Measurements from ENCODE around the gene CD3G.

CD3G gene

GRCh38 chr11:118328745-118329144 lies 15.4 kb upstream of the CD3G start:
- no peak for DNase-seq

- DNase-seq: no peak
Measured at GRCh38 chr11:118334745-118335144, 9.4 kb upstream of the CD3G start.

- peak; percentile 78 for DNase-seq
Measured at GRCh38 chr11:118338637-118339061, 5.5 kb upstream of the CD3G start.

- DNase-seq: no peak
Measured at GRCh38 chr11:118339281-118339961, 4.7 kb upstream of the CD3G start.

GRCh38 chr11:118340449-118340848 lies 3.7 kb upstream of the CD3G start:
- no peak for DNase-seq

GRCh38 chr11:118341261-118341660 lies 2.9 kb upstream of the CD3G start:
- no peak for DNase-seq

- no peak for DNase-seq
Measured at GRCh38 chr11:118341815-118342489, 2.2 kb upstream of the CD3G start.

GRCh38 chr11:118342503-118343161 lies 1.5 kb upstream of the CD3G start, which contains the start of gene CD3D:
Gene CD3D, minus strand, starts transcription at chr11:118342705. Its CDS starts 98 bp downstream, at chr11:118342607.
- peak; percentile 48 for DNase-seq

GRCh38 chr11:118343248-118343647 lies 896 bp upstream of the CD3G start:
- DNase-seq: no peak

GRCh38 chr11:118349475-118349874 lies 5.3 kb downstream of the CD3G start:
- DNase-seq: no peak

- DNase-seq: no peak
Measured at GRCh38 chr11:118353084-118353710, 9.1 kb downstream of the CD3G start.

- no peak for DNase-seq
Measured at GRCh38 chr11:118358071-118358470, 13.9 kb downstream of the CD3G start.

- DNase-seq: peak; percentile 91
Measured at GRCh38 chr11:118359295-118359958, 15.3 kb downstream of the CD3G start, which contains the start of gene UBE4A. Gene UBE4A, plus strand, starts transcription at chr11:118359600. Its CDS starts 5,481 bp downstream, at chr11:118365081.

GRCh38 chr11:118364956-118365615 lies 20.9 kb downstream of the CD3G start:
- DNase-seq: no peak

GRCh38 chr11:118366287-118366686 lies 22.1 kb downstream of the CD3G start:
- no peak for DNase-seq

- DNase-seq: no peak
Measured at GRCh38 chr11:118370774-118371173, 26.6 kb downstream of the CD3G start.

- DNase-seq: no peak
Measured at GRCh38 chr11:118373263-118373662, 29.1 kb downstream of the CD3G start.

GRCh38 chr11:118373871-118374270 lies 29.7 kb downstream of the CD3G start:
- DNase-seq: no peak

GRCh38 chr11:118374729-118375128 lies 30.6 kb downstream of the CD3G start:
- DNase-seq: no peak

- DNase-seq: no peak
Measured at GRCh38 chr11:118375978-118376377, 31.8 kb downstream of the CD3G start.

GRCh38 chr11:118379497-118379896 lies 35.4 kb downstream of the CD3G start:
- DNase-seq: no peak

GRCh38 chr11:118380571-118380970 lies 36.4 kb downstream of the CD3G start:
- no peak for DNase-seq
